ENCODE data around the gene SLC9A3. TPM values are rescaled to one million over a fixed set of nuclear protein-coding genes. Genes with fewer than 3 reads are reported as not detected.

SLC9A3 gene
- total RNA-seq, 1 experiment from 2014 or later, result 1.5 TPM

- H3K4me3 ChIP-seq (replicated peaks in 1 of 2; ENCODE audit: low read depth in 1 of 2, low read length in 2 of 2), result no peak overlapping the region
- RAD21 ChIA-PET (ENCODE audit: low non-redundant PET in 1 of 2, low total read pairs in 2 of 2, uncharacterized antibody in 2 of 2, unreplicated experiment in 2 of 2), result no interaction called here
- peaks cover 4 to 12% of the 10 kb centered on the region in 2 experiments; a peak in 2 of 4 replicates for H3K9me3 ChIP-seq (ENCODE audit: control insufficient read depth in 1 of 2, insufficient read depth in 1 of 2, low read depth in 1 of 2, low read length in 2 of 2)
- POLR2A ChIA-PET, result no interaction called here
- no peak for DNase-seq (ENCODE audit: low read depth, low spot score)
- TF ChIP-seq POLR2A (IDR thresholded peaks at IDR 0.05; ENCODE audit: borderline replicate concordance, extremely low read depth, insufficient read depth, insufficient read length), result no peak
- no peak for TF ChIP-seq TCF7L2 (IDR thresholded peaks at IDR 0.05; ENCODE audit: borderline replicate concordance, extremely low read depth, insufficient read depth, insufficient read length)
- TF ChIP-seq SIN3A (IDR thresholded peaks at IDR 0.05; ENCODE audit: low read depth), result no peak
- TF ChIP-seq ATF3 (IDR thresholded peaks at IDR 0.05), result no peak
- no peak for TF ChIP-seq ELF1 (IDR thresholded peaks at IDR 0.05; ENCODE audit: borderline replicate concordance, low read depth)
- TF ChIP-seq, protein P1, sequence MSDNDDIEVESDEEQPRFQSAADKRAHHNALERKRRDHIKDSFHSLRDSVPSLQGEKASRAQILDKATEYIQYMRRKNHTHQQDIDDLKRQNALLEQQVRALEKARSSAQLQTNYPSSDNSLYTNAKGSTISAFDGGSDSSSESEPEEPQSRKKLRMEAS (IDR thresholded peaks at IDR 0.05), result no peak
- TF ChIP-seq JUND (IDR thresholded peaks at IDR 0.05), result no peak
- TF ChIP-seq CEBPB (IDR thresholded peaks at IDR 0.05; ENCODE audit: low read depth), result no peak
- TF ChIP-seq EGR1 (IDR thresholded peaks at IDR 0.05; ENCODE audit: low read depth), result no peak
- TF ChIP-seq CTCF (IDR thresholded peaks at IDR 0.05 in 2 of 3, conservative IDR thresholded peaks at IDR 0.05 in 1 of 3; ENCODE audit: borderline replicate concordance in 1 of 3, insufficient read depth in 1 of 3, low read depth in 2 of 3, low read length in 2 of 3), result no peak
- no peak for TF ChIP-seq EZH2phosphoT487 (IDR thresholded peaks at IDR 0.05; ENCODE audit: borderline replicate concordance)
- TF ChIP-seq CBX3 (IDR thresholded peaks at IDR 0.05; ENCODE audit: low read depth), result no peak
- no peak for TF ChIP-seq FOSL1 (IDR thresholded peaks at IDR 0.05; ENCODE audit: low read depth)
- TF ChIP-seq ZBTB33 (IDR thresholded peaks at IDR 0.05; ENCODE audit: extremely low read depth, insufficient replicate concordance, low read length), result no peak
- TF ChIP-seq YY1 (IDR thresholded peaks at IDR 0.05; ENCODE audit: extremely low read depth, insufficient replicate concordance, low read depth, low read length), result no peak
- no peak for TF ChIP-seq SP1 (IDR thresholded peaks at IDR 0.05; ENCODE audit: low read depth)
- CTCF ChIA-PET, result no interaction called here
- H2AFZ ChIP-seq (ENCODE audit: low read depth, low read length, poor library complexity, severe bottlenecking), result no peak overlapping the region
- no peak overlapping the region for H3K27ac ChIP-seq (ENCODE audit: low read depth, low read length)
- H3K4me2 ChIP-seq (ENCODE audit: low read length), result no peak overlapping the region
- no peaks in the 10 kb centered on the region for H3K36me3 ChIP-seq (ENCODE audit: control insufficient read depth in 1 of 2, insufficient read depth in 2 of 2, low read length in 2 of 2)
- no peak overlapping the region for H3K9ac ChIP-seq (ENCODE audit: low read length)
- H3K79me2 ChIP-seq (ENCODE audit: insufficient read depth, low read length), result no peaks in the 10 kb centered on the region
- intact Hi-C loops (cut with micrococcal nuclease), result no loop called here
- BruUV-seq (replicated peaks), result no TSS peak
- H4K20me1 ChIP-seq (ENCODE audit: insufficient read depth), result no peaks in the 10 kb centered on the region
- no peaks in the 10 kb centered on the region for H3K9me2 ChIP-seq (ENCODE audit: insufficient read depth)
- no peak for ATAC-seq
- no peaks in the 10 kb centered on the region for H3K4me1 ChIP-seq (ENCODE audit: control insufficient read depth in 1 of 2, insufficient read depth in 2 of 2, low read length in 2 of 2)
- H3K27me3 ChIP-seq (ENCODE audit: insufficient read depth, low read length), result no peaks in the 10 kb centered on the region
Measured at GRCh38 chr5:572398-573019, 48.3 kb upstream of the SLC9A3 start.
